ENCODE data around the gene LIPG.
A peak's percentile ranks its signal among the peaks of the same experiment; 100 is the strongest.
"Not testable (repeated sequence)": the region's sequence is repeated elsewhere in the genome, so short reads cannot be mapped to it uniquely, and the experiment has no call there.

LIPG gene

GRCh38 chr18:49561289-49562193, at the start of gene LIPG:
Gene LIPG, plus strand, starts transcription at chr18:49562057. Its CDS starts 252 bp downstream, at chr18:49562309.
- DNase-seq (ENCODE audit: extremely low spot score, insufficient read length, low read depth) (peak; percentile 26), FAIRE-seq (no peak)

DNA sequence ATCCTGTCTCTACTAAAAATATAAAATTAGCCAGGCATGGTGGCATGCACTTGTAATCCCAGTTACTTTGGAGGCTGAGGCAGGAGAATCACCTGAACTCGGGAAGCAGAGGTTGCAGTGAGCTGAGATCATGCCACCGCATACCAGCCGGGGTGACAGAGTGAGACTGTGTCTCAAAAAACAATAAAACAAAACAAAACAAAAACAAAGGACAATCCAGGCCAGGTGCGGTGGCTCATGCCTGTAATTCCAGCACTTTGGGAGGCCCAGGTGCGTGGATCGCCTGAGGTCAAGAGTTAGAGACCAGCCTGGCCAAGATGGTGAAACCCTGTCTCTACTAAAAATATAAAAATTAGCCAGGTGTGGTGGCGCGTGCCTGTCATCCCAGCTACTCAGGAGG, 49.0 kb upstream of the LIPG start:
- FAIRE-seq; DNase-seq (ENCODE audit: extremely low spot score, insufficient read length, low read depth): not testable (repeated sequence)

GRCh38 chr18:49514577-49514976, 47.3 kb upstream of the LIPG start:
- no peak for FAIRE-seq
- DNase-seq (ENCODE audit: extremely low spot score, insufficient read length, low read depth): no peak

GRCh38 chr18:49515003-49515402, 46.9 kb upstream of the LIPG start:
- not testable (repeated sequence) for FAIRE-seq; DNase-seq (ENCODE audit: extremely low spot score, insufficient read length, low read depth)

DNA sequence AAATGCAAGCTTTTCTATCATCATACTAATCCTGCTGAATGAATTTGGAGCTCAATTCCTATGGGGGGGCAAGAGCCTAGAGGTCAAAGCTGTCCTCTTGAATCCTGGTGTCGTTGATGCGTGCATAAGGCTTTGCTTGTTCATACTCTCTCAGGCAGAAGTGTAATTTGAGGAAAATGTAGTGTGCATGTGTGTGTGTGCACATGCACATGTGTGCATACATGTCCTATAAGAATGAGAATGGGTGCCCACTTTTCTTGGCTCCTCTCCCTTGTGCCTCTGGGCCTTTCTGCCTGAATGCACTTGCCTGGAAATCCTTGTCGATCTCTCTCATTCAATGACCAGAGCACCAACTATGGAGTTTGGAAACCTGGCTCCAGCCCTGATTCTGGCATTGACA, 46.3 kb upstream of the LIPG start:
- FAIRE-seq (no peak), DNase-seq (ENCODE audit: extremely low spot score, insufficient read length, low read depth) (no peak)

GRCh38 chr18:49517483-49517882, 44.4 kb upstream of the LIPG start:
- FAIRE-seq (no peak), DNase-seq (ENCODE audit: extremely low spot score, insufficient read length, low read depth) (no peak)

DNA sequence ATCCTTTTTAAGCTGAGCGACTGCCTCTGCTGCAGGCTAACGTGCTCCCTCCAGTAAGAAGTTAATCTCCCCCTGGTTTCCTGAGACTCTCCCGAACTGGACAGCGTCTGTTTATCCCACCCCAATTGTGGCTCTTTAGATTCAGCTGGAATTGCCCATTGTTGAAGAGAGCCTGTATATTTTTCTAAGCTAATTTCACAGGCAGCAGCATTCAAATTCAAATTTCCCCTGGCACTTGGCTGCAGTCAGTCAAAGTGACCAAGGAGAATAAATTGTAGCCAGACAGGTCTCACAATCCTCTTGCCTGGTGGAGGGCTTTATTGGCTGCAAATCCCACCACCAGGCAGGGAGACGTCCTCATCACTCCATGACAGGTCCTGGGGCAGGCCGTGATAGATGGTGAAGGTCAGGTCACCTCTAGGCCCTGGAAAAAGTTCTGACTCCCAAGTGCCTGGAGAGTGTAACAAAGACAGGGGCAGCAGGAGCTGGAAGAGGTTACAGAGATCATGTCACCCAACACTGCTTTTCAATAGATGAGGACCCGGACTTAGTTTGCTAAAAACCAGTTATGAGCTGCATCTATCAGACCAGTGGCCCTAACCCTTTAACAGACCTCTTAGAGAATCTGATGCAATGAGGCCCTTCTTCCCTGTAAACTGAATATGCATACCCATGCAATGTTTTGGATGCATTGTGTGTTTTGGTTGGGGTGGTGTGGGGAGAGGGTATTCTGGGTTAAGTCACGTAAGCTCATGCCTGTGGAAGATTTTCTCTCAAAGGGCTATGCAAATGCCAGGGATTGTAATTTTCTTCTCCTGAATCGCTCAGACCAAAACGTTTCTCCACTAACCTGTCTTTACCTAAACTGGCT, 42.5 kb upstream of the LIPG start:
- DNase-seq (ENCODE audit: extremely low spot score, insufficient read length, low read depth): no peak
- no peak for FAIRE-seq

DNA sequence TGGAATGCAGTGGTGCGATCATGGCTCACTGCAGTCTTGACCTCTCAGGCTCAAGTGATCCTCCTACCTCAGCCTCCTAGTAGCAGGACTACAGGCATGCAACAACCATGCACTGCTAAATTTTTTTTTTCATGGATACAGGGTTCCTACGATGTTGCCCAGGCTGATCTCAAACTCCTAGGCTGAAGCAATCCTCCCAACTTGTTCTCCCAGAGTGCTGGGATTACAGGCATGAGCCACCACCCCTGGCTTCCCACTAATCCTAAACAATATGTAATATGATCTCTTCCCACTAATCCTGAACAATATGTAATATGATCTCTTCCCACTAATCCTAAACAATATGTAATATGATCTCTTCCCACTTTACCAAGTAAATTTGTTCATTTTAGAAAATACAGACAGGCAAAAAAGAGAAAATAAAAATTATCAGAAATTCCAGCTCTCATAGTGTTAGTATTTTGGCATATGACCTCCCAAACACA, 41.2 kb upstream of the LIPG start:
- DNase-seq (ENCODE audit: extremely low spot score, insufficient read length, low read depth): no peak
- FAIRE-seq: no peak

- FAIRE-seq (no peak), DNase-seq (ENCODE audit: extremely low spot score, insufficient read length, low read depth) (no peak)
These were observed 40.5 kb upstream of the LIPG start for GRCh38 chr18:49521216-49521835.

DNA sequence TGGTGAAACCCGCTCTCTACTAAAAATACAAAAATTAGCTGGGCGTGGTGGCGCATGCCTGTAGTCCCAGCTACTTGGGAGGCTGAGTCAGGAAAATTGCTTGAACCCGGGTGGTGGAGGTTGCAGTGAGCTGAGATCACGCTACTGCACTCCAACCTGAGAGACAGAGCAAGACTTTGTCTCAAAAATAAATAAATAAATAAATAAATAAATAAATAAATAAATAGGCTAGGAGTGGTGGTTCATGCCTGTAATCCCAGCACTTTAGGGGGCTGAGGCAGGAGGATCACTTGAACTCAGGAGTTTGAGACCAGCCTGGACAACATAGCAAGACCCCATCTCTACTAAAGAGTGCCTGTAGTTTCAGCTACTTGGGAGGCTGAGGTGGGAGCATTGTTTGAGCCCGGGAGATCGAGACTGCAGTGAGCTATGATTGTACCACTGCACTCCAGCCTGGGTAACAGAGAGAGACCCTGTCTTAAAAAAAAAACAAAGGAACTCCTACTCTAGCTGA, 38.2 kb upstream of the LIPG start:
- FAIRE-seq; DNase-seq (ENCODE audit: extremely low spot score, insufficient read length, low read depth): not testable (repeated sequence)

GRCh38 chr18:49524349-49524748, 37.5 kb upstream of the LIPG start:
- FAIRE-seq (no peak), DNase-seq (ENCODE audit: extremely low spot score, insufficient read length, low read depth) (no peak)

- DNase-seq (ENCODE audit: extremely low spot score, insufficient read length, low read depth) (no peak), FAIRE-seq (no peak)
These were observed 36.9 kb upstream of the LIPG start for GRCh38 chr18:49524951-49525350.

GRCh38 chr18:49525981-49526380, 35.9 kb upstream of the LIPG start:
- DNase-seq (ENCODE audit: extremely low spot score, insufficient read length, low read depth) (no peak), FAIRE-seq (no peak)

DNA sequence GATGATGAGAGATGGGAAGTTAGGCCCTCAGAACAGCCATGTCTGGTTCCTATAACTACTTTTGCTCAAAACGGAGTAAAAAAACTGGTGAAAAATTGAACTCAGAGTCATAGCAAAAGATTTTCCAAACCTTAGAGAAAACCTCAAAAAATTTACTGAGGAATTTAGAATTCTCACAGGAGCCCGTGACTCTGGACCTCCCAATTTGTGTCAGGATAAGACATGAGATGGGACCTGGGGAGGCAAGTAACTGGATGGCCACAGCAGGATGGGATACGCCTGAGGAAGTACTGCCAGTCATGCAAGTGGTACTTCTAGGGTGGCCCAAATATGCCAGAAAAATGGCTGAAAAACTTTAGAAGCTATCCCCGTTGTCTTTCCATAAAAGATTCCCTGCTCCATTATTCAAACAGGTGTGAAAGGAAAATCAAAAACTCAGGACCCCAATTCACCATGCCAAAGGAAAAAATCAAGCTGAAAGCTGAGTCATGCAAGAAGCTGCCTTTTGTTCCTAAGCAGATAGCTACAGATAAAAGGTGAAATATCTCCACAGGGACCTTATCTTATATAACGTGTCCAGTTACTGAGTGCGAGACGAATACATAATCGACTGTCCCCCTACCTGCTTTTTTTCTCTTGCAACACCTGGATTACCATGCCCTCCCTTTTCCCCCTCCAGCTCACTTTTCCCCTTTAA, 34.1 kb upstream of the LIPG start:
- FAIRE-seq: no peak
- DNase-seq (ENCODE audit: extremely low spot score, insufficient read length, low read depth): no peak

- DNase-seq (ENCODE audit: extremely low spot score, insufficient read length, low read depth): no peak
- no peak for FAIRE-seq
These were observed 32.3 kb upstream of the LIPG start for GRCh38 chr18:49529596-49529995.

DNA sequence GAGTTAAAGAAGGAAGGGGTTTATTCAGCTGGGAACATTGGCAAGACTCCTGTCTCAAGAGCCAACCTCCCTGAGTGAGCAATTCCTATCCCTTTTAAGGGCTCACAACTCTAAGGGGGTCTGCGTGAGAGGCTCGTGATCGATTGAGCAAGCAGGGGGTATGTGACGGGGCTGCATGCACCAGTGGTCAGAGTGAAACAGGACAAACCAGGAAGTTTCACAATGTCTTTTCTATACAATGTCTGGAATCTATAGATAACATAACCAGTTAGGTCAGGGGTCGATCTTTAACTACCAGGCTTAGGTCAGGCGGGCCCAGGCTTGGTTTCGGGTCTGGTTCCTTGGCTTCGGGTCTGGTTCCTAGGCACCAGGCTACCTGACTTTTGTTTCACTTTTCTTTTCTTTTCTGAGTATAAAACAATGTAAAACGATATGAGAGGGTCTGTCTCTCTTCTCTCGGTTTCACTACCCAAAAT, 30.1 kb upstream of the LIPG start:
- peak; percentile 80 for FAIRE-seq

GRCh38 chr18:49534846-49535601, 26.8 kb upstream of the LIPG start:
- DNase-seq (ENCODE audit: extremely low spot score, insufficient read length, low read depth): no peak
- peak; percentile 31 for FAIRE-seq

More for the DNA sequence above, 30.1 kb upstream of the LIPG start:
- DNase-seq (ENCODE audit: extremely low spot score, insufficient read length, low read depth): no peak

DNA sequence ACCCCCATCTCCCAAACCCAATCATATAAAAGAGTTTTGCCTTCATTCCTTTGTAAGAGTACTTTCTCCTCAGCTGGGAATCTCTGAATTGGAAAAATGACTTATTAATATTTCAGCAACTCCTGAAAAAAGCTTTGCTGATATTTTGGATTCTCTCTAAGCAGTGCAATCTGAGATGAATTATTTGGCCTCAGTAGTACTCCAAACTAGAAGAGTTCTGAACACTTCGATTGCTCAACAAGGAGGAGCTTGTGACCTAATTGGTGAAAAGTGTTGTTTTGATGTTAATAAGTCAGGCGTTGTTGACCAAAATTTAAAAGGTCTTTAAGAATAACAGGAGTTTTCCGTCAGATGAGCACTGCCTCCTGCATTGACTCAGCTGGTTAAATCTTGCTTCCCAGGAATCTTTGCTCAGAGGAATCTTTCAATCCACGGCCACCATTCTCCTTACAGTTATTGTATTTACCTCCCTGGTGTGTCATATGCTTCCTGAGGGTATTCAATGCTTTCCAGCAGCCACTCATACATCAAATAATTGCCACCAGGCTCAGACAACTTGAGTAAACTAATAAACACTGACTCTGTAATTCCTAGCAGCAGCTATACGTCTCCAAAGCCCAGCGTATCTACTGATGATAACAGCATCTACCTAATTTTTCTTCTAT, 24.5 kb upstream of the LIPG start:
- DNase-seq (ENCODE audit: extremely low spot score, insufficient read length, low read depth): no peak
- FAIRE-seq: no peak
